Measurements from ENCODE around the gene SLC16A7. TPM values are rescaled to one million over a fixed set of nuclear protein-coding genes. Genes with fewer than 3 reads are reported as not detected.

Gene SLC16A7
- total and polyA plus RNA-seq, 2 of the 8 experiments (the other 6 are each of a cell fraction or from before 2014, with no cell fraction given), result 0.74 to 4.3 TPM

GRCh38 chr12:59820594-59821011, 224.8 kb downstream of the SLC16A7 start:
- Histone ChIP-seq H2BK5ac (ENCODE audit: low read depth, low read length) (no peak overlapping the region), H3K4me3 (ENCODE audit: extremely low read depth in 1 of 4, insufficient read depth in 2 of 4, low read depth in 3 of 4, low read length in 4 of 4) (no peak overlapping the region), H3K27me3 (replicated peaks in 1 of 4; ENCODE audit: control insufficient read depth in 3 of 4, extremely low read depth in 1 of 4, insufficient read depth in 3 of 4, low read length in 3 of 4) (no peaks in the 10 kb centered on the region), H3K18ac (ENCODE audit: extremely low read depth, low read length) (no peak overlapping the region), H3K14ac (ENCODE audit: insufficient read length) (no peak overlapping the region), H2BK20ac (ENCODE audit: low read length) (no peak overlapping the region), H3K56ac (replicated peaks; ENCODE audit: insufficient read length, low read depth, low read length) (no peak overlapping the region), H3K9ac (replicated peaks in 1 of 4; ENCODE audit: extremely low read depth in 1 of 4, low read depth in 3 of 4, low read length in 3 of 4) (no peak overlapping the region), H3K23ac (ENCODE audit: insufficient read length) (no peak overlapping the region), H2AK5ac (ENCODE audit: low read depth, low read length) (no peak overlapping the region), H3K79me2 (ENCODE audit: control insufficient read depth in 1 of 2, insufficient read depth in 2 of 2, low read length in 2 of 2) (no peaks in the 10 kb centered on the region), H3K4ac (replicated peaks; ENCODE audit: insufficient read length, low read depth, low read length) (no peak overlapping the region), H3K36me3 (ENCODE audit: control insufficient read depth in 2 of 4, insufficient read depth in 4 of 4, low read length in 3 of 4) (no peaks in the 10 kb centered on the region), H4K8ac (ENCODE audit: extremely low read depth, insufficient read depth, low read length) (no peak overlapping the region), H3K4me1 (replicated peaks in 1 of 4; ENCODE audit: control insufficient read depth in 3 of 4, insufficient read depth in 4 of 4, low read length in 3 of 4) (no peaks in the 10 kb centered on the region), H2BK120ac (replicated peaks; ENCODE audit: low read depth, low read length) (no peak overlapping the region), H3K4me2 (ENCODE audit: insufficient read depth in 1 of 2, low read depth in 2 of 2, low read length in 2 of 2) (no peak overlapping the region), H3K79me1 (ENCODE audit: low read depth, low read length) (no peaks in the 10 kb centered on the region), H3K9me3 (ENCODE audit: insufficient read depth in 2 of 2, low read depth in 1 of 2, low read length in 1 of 2) (no peaks in the 10 kb centered on the region; a peak in 3 of 4 replicates), H2BK12ac (ENCODE audit: low read depth, low read length) (no peak overlapping the region), H2AFZ (ENCODE audit: low read length) (no peak overlapping the region), H4K20me1 (replicated peaks in 1 of 2; ENCODE audit: control insufficient read depth in 1 of 2, insufficient read depth in 2 of 2, low read length in 2 of 2) (no peaks in the 10 kb centered on the region), H3K27ac (ENCODE audit: low read depth, low read length) (no peak overlapping the region), H3K23me2 (ENCODE audit: low read depth, low read length) (no peaks in the 10 kb centered on the region), H4K91ac (replicated peaks; ENCODE audit: insufficient read length, low read length) (no peak overlapping the region), H2BK15ac (ENCODE audit: low read length) (no peak overlapping the region), H4K5ac (ENCODE audit: insufficient read length, low read depth, low read length) (no peak overlapping the region)
- FAIRE-seq, result no peak
- ChIA-PET CTCF (ENCODE audit: partially characterized antibody) (interaction anchor here (1.6 to 2.9 kb wide), 2 partner anchors 13 to 15 kb away, joined by 7 to 9 read pairs; no protein-coding TSS in a partner anchor), POLR2A (ENCODE audit: partially characterized antibody) (no interaction called here)
- 96 to 100% methylated on average over 1 to 2 of the region's 2 CpGs for WGBS, 2 experiments (ENCODE audit: extremely low coverage in 1 of 2, insufficient coverage in 1 of 2, insufficient read length in 1 of 2, insufficient replicate concordance in 2 of 2, low coverage in 1 of 2, low lambda C conversion rate in 2 of 2, missing lambda C conversion rate in 1 of 2)
- no peak for TF ChIP-seq KDM4A (IDR thresholded peaks at IDR 0.05; ENCODE audit: low read depth, low read length, severe bottlenecking)
- no peak for TF ChIP-seq JUND (IDR thresholded peaks at IDR 0.05; ENCODE audit: low read length)
- TF ChIP-seq ZNF274 (IDR thresholded peaks at IDR 0.05; ENCODE audit: borderline replicate concordance, extremely low read depth, low read length), result no peak
- TF ChIP-seq SIRT6 (IDR thresholded peaks at IDR 0.05; ENCODE audit: low read length), result no peak
- TF ChIP-seq JUN (IDR thresholded peaks at IDR 0.05; ENCODE audit: low read depth, low read length), result no peak
- TF ChIP-seq SUZ12 (IDR thresholded peaks at IDR 0.05; ENCODE audit: low read length), result no peak
- no peak for DNase-seq (ENCODE audit: low read depth in 1 of 2, low spot score in 2 of 2)

Data from H1 (cell line).